Hematopoietic multipotent progenitor cell treated with erythropoietin and hydrocortisone succinate and interleukin-3 and kit ligand, for 8 days (in vitro differentiated cells): ENCODE measurements around the gene RPL6.
"Not testable (repeated sequence)": the region's sequence is repeated elsewhere in the genome, so short reads cannot be mapped to it uniquely, and the experiment has no call there.

Experiments
- DNase-seq: peaks from one replicate; pipeline ENCODE4 v3.0.0-alpha.2; 2015

Gene RPL6

DNA sequence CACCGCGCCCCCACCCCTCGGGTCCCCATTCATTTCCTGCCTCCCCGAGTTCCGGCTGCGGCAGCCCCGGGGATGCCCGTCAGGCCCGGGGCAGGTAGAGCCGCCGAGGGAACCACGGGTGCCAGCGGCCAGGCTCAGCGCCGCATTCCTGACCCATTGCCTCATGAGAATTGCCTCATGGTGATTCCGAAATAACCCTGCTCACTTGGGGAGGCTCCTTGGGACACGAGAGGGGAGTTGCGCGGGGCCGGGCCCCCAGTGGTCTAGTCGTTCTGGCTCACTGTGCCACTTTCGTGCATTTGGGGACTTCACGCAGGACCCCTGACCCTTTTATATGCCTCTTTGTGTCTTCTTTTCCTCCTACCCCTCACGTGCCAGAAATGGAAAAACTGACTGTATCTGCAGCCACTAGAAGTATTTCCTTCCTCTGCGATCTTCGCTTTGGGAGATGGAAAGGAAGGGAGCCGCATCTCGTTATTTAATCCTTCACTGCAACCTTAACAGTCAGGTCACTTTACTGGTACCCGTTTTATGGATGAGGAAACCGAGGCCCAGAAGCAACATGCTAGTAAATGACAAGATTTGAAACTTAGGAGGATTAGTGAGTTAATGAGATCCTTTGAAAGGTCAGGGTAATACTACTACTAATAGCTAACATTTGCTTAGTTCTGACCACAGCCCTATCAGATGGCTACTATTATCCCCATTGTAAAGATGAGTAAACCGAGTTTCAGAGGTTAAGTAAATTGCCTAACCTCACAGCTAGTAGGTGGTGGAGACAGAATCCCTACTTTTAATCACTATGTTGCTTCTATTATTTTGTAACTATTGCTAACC, 10.1 kb upstream of the RPL6 start:
- peak; percentile 46 for DNase-seq

DNA sequence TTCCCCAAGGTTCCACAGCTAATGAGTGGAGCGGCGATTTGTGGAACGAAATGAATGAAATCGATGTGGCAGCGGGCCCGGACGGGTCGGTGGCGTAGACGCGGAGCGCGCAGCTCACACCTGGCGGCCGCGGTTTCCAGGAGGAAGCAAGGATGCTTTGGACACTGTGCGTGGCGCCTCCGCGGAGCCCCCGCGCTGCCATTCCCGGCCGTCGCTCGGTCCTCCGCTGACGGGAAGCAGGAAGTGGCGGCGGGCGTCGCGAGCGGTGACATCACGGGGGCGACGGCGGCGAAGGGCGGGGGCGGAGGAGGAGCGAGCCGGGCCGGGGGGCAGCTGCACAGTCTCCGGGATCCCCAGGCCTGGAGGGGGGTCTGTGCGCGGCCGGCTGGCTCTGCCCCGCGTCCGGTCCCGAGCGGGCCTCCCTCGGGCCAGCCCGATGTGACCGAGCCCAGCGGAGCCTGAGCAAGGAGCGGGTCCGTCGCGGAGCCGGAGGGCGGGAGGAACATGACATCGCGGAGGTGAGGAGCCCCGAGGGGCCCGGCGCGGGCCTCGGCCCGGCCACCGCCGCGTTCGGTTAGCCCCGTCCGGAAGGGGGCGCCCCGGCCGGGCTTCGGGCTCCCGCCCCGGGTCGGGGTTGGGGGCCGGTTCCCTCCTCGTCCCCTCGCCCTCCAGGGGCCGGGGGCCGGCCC, 9.3 kb upstream of the RPL6 start, which contains the start of gene PTPN11:
Gene PTPN11, plus strand, starts transcription at position 340 of the 689 bp plus-strand sequence. Its CDS starts 165 bp downstream, at position 505.
- DNase-seq: peak; percentile 82

DNA sequence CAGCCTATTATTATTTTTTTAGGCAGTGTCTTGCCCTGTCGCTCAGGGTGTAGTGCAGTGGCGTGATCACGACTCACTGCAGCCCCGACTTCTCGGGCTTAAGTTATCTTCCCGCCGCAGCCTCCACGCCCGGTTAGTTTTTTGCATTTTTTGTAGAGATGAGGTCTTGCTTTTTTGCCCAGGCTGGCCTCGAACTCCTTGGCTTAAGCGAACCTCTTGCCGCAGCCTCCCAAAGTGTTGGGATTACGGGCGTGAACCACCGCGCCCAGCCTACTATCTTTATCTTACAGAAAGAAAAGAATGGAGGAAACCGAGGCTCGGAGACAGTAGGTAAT, 8.8 kb upstream of the RPL6 start:
- DNase-seq: peak; percentile 80

DNA sequence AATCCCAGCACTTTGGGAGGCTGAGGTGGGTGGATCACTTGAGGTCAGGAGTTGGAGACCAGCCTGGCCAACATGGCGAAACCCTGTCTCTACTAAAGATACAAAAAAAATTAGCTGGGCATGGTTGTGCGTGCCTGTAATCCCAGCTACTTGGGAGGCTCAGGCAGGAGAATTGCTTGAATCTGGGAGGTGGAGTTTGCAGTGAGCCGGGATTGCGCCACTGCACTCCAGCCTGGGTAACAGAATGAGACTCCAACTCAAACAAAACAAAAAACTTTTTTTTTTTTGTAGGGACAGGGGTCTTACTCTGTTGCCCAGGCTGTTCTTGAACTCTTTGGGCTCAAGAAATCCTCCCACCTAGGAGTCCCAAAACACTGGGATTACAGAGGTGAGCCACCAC, 6.1 kb upstream of the RPL6 start:
- not testable (repeated sequence) for DNase-seq

DNA sequence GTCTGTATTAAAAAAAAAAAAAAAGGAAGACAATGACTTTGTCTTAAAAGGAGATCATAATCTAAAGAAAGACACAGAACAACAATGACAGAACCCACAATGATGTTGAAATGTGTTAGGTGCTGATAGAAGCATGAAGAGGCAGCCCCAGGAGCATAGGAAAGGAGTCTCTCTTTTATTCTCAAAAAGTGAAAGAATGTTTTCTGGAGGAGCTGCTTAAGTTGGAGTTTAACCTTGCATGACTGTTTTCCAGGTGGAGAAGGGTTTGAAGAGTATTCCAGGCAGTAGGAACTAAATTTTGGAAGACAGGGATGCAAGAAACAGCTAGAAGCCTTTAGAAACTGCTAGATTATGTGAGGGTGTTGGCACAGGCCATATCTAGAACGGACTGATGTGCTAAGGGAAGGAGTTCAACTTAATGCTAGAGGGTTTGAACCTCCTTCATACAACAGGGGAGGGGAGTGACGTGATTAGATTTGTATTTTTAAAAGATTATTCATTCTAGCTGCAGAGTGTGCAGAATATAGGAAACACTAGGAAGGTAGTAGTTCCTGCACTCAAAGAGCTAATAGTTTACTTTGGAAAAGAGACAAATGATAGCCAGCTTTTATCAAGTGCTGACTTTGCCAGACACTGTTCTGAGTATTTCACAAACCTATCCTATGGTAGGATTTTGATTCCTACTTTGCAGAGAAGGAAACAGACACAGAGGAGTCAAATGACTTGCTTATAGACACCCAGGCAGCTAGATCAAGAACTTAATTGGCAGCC, 4.6 kb upstream of the RPL6 start:
- DNase-seq: peak; percentile 86

DNA sequence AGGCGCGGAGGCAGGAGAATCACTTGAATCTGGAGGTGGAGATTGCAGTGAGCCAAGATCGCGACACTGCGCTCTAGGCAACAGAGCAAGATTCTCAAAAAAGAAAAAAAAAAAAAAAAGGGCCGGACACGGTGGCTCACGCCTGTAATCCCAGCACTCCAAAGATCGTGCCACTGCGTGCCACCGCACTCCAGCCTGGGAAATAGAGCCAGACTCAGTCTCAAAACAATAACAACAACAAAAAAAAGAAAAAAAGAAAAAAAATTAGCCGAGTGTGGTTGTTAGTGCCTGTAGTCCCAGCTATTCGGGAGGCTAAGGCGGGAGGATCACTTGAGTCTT, 470 bp upstream of the RPL6 start:
- DNase-seq: no peak

DNA sequence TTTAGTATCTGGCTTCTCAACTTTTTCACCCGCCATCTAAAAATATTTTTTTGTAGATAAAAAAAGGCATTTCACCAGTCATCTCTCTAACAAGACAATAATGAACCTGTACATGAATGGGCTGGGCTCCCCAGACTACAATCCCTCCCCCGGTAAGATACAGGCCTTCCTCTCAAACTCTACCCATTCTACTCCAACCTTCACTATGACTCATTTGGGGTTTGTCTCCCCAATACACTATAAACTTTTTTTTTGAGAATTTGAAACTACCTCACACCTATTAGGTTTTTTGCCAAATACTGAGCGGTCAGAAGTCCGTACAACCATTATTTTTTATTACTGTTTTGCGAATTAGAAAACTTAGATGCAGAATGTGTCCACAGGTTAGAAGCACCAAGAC, 784 bp downstream of the RPL6 start:
- DNase-seq: peak; percentile 45

DNA sequence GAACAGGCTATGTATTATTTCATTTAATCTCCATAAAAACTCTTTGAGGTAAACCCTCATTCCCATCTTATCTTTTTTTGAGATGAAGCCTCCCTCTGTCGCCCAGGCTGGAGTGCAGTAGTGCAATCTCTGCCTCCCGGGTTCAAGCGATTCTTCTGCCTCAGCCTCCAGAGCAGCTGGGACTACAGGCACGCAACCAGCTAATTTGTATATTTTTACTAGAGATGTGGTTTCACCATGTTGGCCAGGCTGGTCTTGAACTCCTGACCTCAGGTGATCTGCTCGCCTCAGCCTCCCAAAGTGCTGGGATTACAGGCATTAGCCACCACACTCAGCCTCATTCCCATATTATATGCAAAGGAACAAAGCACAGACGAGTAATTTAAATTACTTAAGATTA, 1.7 kb downstream of the RPL6 start:
- DNase-seq: not testable (repeated sequence)

DNA sequence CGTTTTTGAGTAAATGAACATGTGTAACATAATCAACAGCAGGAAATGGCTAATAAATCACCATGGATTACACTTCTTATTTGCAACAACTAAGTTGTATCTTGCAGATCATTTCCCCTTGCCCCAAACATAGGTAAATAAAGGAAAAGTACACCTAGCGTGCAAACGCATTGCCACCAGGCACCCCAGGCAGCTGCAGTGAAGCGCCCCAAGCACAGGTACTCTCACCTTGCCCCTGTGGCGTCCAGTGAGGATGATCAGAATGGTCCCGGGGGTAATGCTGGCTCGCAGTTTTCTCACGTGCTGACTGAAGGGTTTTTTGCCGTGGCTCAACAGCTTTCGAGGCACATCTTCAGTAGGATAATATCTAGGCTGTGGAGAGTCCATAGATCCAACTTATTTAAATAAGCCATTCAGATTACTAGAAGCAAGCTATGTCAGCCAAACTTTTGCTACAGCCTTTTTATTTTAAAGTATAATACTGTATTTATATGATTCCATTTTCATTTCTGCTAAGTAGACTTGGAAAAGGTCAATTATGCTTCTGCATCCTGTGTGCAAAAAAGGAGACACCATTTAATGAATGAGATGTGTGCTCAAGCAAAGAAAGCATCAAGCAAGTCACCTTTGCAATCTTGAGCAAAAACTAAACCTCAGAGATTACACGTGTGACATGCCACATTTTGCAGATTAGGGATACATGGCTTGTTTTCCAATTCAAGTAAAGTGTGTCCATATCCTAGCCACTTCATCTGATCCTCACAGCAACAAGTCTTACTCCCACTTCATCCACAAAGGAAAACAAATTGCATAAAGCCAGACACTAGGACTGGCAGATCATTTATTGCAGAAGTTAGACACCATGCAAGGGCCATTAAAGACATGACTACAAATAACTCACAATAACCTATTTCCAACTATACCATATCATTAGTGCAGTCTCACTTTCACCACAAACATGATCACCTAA, 2.6 kb downstream of the RPL6 start:
- DNase-seq: no peak

DNA sequence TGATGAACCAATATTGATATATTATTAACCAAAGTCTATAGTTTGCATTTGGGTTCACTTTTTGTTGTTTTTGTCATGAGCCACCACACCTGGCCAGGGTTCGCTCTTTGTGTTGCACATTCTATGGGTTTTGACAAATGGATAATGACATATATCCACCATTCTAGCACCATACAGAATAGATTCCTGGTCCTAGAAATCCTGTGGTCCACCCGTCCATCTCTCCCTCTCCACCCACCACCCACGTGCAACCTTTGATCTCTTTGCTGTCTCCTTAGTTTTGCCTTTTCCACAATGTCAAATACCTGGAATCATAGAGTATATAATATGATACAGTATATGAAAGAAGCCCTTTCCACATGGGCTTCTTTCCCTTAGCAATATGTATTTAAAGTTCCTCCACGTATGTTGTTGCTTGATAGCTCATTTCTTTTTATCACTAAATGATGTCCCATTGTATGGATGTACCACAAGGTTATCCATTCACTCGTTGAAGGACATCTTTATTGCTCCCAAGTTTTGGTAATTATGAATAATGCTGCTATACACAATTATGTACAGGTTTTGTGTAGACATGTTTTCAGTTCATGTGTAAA, 7.4 kb downstream of the RPL6 start:
- no peak for DNase-seq

DNA sequence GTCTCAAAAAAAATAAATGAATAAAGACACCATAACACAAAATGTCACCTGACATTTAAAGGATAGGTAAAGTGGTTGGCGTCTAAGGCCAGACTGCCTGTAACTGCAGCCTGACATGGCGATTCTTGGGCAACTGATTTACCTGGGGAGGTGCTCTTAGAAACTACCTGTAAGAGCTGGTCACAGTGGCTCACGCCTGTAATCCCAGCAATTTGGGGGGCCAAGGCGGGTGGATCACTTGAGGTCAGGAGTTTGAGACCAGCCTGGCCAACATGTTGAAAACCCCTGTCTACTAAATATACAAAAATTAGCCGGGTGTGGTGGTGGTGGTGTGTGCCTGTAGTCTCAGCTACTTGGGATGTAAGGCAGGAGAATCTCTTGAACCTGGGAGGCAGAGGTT, 8.4 kb downstream of the RPL6 start:
- no peak for DNase-seq

DNA sequence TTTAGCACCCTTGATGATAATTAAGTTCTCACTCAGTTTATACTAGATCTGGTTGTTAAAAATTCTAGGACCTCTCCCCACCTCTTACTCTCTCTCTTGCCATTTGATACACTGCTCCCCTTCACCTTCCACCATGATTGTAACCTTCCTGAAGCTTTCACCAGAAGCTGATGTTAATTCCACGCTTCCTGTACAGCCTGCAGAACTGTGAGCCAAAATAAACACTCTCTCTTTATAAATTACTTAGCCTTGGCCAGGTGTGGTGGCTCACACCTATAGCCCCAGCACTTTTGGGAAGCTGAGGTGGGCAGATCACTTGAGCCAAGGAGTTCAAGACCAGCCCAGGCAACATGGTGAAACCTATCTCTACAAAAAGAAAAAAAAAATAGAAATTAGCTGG, 16.1 kb downstream of the RPL6 start:
- DNase-seq: no peak

DNA sequence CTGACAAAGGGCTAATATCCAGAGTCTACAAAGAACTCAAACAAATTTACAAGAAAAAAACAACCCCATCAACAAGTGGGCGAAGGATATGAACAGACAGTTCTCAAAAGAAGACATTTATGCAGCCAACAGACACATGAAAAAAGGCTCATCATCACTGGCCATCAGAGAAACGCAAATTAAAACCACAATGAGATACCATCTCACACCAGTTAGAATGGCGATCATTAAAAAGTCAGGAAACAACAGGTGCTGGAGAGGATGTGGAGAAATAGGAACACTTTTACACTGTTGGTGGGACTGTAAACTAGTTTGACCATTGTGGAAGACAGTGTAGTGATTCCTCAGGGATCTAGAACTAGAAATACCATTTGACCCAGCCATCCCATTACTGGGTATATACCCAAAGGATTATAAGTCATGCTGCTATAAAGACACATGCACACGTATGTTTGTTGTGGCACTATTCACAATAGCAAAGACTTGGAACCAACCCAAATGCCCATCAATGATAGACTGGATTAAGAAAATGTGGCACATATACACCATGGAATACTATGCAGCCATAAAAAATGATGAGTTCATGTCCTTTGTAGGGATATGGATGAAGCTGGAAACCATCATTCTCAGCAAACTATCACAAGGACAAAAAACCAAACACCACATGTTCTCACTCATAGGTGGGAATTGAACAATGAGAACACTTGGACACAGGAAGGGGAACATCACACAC, 19.3 kb downstream of the RPL6 start:
- not testable (repeated sequence) for DNase-seq

DNA sequence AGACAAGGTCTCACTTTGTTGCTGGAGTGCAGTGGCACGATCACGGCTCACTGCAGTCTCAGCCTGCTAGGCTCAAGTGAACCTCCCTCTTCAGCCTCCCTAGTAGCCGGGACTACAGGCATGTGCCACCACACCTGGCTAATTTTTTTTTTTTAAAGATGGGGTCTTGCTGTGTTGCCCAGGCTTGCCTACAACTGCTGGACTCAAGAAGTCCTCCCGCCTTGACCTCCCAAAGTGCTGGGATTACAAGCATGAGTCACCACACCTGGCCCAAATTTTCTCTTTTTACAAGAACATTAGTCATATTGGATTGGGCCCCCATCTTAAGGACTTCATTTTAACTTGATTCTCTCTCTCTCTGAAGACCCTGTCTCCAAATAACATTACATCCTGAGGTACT, 20.2 kb downstream of the RPL6 start:
- no peak for DNase-seq

DNA sequence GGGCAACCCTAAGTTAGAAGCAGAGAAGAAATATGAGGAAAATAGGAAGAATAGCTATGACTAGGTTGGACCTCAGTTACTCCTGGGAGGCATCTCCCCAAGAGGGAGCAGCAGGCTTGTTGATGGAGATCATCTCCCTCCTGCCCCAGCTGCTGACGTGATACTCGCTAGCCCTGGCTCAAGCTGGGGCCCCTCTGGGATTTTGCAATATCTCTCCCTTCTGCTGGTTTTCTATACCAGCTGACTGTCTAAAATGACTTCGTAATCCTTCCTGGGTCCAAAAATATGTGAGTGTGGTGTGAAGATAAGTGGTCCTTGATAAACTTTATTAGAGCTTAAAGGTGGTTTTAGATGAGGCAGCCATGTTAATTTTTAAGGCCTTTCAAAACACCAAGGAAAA, 22.7 kb downstream of the RPL6 start:
- peak; percentile 93 for DNase-seq

DNA sequence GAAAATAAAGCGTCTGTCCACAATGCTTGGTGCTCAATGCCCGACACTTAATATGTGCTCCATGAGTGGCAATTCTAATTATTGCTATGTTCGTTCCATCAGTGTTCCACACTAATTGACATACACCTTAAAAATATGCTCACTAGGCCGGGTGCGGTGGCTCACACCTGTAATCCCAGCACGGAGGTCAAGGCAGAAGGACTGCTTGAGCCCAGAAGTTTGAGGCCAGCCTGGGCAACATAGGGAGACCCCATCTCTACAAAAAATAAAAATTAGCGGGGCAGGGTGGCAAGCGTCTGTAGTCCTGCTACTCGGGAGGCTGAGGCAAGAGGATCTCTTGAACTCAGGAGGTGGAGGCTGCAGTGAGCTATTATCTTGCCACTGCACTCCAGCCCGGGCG, 26.5 kb downstream of the RPL6 start:
- DNase-seq: no peak

DNA sequence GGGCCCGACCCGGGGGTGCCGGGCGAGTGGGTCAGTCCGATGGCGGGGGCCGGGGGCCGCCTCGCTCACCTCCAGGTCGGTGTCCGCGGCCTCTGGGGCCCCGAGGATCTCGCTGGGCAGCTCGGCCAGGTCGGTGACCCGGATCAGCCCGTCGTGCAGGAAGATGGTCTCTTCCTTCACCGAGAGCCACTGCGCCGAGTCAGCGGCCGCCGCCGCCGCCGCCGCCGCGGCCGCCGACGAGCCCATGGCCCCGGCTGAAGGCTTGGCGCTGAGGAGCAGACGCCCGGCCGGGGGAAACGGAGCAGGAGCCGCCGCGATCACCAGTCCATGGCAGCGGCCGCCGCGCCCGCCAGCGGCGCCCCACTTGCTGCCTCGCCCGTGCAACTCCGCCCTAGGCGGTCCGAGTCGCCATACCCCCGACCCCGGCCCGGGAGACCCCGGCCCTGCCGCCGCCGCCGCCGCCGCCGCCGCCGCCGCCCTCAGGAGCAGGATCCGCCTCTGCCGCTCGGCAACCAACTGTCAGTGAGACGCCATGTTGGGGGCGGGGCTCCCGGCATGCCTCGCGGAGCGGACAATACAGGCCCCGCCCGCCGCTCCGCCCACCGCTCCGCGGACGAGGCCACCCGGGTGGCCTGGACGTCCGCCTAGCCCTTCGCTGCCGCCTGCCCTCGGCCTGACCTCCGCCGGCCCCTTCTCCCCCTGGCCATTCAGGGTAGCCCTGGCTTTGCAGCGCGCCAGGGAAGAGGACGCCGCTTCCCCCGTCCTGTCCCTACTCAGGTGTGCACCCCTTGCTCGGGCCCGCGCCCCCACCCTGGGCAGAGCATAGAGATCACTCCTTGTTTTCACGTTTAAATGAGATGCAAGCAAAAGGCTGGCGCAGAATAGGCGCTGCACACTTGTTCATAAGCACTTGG, 27.3 kb downstream of the RPL6 start, which contains the start of gene HECTD4:
Gene HECTD4, minus strand, starts transcription at position 549 of the 914 bp plus-strand sequence. Its CDS starts 303 bp downstream, at position 246.
- DNase-seq: peak; percentile 90

DNA sequence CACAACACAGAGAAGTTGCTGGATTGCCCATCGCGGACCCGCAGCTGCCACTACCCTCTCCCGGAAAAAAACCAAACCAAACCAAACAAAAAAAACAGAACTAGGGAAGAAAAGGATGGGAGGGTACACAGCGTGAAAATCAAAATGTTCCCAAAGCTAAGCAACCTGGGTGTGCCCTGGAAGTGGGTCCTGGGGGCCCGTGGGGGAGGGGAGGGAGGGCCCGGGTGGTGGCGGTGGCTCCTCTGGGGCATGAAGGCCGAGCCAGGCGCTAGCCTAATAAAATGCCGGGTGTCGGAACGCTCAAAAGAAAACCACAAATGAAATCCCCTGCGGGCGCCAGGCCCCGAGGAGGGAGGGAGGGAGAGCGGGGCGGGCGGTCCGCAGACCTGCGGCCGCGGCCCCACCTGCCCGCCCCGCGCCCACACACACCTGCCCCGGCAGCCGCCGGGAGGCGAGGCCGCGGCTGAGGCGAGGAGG, 28.0 kb downstream of the RPL6 start:
- DNase-seq: peak; percentile 24

DNA sequence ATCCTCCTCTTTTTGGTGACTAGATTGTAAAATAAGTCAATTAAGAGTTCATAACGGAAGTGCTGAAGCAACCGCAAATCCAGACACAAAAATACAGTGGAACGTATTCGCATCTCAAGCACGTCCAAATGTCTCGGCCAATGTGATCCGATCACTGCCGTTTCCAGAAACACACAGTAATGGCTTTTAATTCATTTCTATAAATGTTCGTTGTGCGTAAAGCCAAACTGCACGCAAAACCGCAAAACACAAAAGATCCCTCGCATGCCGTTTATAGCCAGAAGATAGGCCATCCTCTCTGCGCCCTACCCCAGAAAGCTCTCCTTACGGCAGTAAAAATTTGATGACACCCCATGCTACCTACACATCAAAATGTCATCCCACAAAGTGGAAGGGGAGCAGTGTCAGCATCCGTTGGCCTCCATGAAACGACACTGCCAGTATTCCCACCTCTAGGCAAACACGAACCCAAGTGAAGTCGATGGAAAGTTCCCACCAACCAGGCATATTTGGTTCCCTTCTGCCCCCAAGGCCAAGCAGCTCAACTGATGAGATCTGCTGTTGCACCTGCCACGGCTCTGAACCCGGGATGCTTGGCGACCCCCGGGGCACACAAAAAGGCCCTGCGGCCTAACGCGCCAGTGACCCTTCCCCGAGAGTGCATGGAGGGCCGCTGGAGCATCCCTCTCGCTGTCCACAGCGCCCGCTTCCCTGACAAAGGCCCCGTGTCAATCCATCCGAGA, 28.6 kb downstream of the RPL6 start:
- DNase-seq: no peak
